Testis (tissue), 2 donors: ENCODE measurements around the gene PSG2.

Experiments used
- POLR2A ChIP-seq: fragments of 450-650 bp; IDR thresholded peaks from one replicate; pipeline ENCODE4 v1.6.1; 2017; ENCODE audit warnings: antibody characterized with exemption, mild to moderate bottlenecking, moderate library complexity
- TF ChIP-seq, protein P1 (sequence below), 3 experiments: fragments of 450-650 bp in 2 of 3; fragments of 200-600 bp in 1 of 3; sonication (generic) in 1 of 3; IDR thresholded peaks; one replicate each; pipeline ENCODE4 v1.5.1; 2016 to 2019; ENCODE audit warnings: antibody characterized with exemption in 3 of 3, mild to moderate bottlenecking in 2 of 3, moderate library complexity in 1 of 3

DNA sequence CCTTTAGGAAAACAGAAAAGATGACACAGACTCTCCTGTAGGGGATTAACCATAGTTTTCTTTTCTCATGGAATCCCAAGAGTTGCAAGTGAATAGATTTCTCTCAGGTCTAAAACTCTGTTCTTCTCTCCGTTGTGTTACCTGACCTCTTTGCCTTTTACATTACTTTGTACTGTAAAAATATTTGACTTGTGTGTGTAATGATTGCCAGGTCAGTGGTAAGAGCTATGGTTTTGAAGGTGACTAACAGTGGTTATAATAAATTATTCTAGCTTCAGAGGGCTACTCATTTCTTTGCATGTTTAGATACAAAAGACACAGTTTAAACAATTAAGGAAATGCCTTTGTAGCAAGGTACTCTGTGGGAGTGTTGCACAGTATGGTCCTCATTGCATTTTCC is 23.0 kb upstream of the PSG2 start:
- TF ChIP-seq POLR2A: no peak
- TF ChIP-seq, protein P1, sequence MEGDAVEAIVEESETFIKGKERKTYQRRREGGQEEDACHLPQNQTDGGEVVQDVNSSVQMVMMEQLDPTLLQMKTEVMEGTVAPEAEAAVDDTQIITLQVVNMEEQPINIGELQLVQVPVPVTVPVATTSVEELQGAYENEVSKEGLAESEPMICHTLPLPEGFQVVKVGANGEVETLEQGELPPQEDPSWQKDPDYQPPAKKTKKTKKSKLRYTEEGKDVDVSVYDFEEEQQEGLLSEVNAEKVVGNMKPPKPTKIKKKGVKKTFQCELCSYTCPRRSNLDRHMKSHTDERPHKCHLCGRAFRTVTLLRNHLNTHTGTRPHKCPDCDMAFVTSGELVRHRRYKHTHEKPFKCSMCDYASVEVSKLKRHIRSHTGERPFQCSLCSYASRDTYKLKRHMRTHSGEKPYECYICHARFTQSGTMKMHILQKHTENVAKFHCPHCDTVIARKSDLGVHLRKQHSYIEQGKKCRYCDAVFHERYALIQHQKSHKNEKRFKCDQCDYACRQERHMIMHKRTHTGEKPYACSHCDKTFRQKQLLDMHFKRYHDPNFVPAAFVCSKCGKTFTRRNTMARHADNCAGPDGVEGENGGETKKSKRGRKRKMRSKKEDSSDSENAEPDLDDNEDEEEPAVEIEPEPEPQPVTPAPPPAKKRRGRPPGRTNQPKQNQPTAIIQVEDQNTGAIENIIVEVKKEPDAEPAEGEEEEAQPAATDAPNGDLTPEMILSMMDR (IDR thresholded peaks at IDR 0.05): no peak
